Smooth muscle cell of bladder (primary cell): ENCODE results near the gene CYP8B1. TPM values are rescaled to one million over a fixed set of nuclear protein-coding genes. Genes with fewer than 3 reads are reported as not detected.

ENCODE experiments used
- total RNA-seq: library from RNA; depleted of rRNA; stranded (reverse); fragments of >200 nt; gene quantifications from 2 replicates; pipeline ENCODE4 v1.2.3, GENCODE V29; 2014

The CYP8B1 gene, protein sequence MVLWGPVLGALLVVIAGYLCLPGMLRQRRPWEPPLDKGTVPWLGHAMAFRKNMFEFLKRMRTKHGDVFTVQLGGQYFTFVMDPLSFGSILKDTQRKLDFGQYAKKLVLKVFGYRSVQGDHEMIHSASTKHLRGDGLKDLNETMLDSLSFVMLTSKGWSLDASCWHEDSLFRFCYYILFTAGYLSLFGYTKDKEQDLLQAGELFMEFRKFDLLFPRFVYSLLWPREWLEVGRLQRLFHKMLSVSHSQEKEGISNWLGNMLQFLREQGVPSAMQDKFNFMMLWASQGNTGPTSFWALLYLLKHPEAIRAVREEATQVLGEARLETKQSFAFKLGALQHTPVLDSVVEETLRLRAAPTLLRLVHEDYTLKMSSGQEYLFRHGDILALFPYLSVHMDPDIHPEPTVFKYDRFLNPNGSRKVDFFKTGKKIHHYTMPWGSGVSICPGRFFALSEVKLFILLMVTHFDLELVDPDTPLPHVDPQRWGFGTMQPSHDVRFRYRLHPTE
- not detected in 2 replicates for total RNA-seq

DNA sequence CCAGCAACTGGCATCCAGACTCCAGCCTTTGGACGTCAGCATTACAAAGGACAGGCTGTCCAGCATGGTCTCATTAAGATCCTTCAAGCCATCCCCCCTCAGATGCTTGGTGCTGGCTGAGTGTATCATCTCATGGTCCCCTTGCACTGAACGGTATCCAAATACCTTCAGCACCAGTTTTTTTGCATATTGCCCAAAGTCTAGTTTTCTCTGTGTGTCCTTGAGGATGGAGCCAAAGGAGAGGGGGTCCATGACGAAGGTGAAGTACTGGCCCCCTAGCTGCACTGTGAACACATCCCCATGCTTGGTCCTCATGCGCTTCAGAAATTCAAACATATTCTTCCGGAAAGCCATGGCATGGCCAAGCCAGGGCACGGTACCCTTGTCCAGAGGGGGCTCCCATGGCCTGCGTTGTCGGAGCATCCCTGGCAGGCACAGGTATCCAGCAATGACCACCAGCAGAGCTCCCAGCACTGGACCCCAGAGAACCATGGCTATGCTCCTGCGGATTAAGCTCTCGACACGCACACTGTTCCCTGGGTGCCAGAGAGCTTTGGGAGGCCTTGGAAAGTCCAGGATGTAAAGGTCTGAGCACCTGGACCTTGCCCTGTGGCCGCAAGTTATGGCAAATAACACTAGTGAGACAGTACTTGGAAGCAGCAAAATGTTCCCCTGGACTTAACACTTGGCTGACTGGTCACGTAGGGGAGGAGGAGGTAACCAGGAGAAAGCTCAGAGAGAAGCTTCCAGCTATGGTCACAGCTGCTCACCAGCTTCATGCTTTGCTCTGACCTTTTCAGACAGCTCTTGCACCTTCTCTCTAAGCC, at the start of gene CYP8B1:
CYP8B1 (minus strand) TSS at position 555 of the 827 bp plus-strand sequence; CDS start at position 492, 63 bp downstream.

DNA sequence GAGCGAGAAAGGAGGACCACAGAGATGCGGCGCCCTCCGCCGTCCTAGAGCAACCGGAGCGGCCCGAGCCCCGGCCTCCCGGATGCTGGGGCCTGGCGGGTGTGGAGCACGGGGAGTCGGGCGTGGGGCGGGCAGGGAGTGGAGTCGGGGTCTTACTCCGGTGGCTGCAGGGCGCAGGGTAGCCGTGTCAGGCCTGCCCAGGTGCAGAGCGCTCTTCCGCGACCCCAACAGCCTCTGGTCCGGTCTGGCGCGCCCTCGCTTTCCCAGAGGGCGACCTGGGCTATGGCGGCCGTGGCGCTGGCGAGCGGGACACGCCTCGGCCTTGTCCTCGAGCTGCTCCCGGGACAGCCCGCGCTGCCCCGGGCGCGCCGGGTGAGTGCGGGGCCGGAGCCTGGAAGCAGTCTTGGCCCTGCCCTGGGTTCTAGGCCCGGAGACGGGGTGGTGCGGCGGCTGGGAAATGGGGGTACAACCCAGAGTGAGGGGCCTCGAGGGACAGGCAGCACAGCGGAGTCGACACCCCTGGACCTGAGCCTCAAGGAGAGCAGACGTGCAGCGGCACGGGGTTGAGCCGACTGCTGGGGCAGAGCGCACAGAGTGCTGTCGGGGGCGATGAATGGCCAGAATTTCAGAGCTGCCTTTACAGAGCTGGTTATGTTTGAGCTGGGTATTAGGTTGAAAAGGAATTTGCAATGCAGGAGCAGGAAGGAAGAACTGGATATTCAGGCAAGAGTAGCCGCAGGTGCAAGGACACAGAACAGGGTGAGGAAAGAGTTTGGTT, 30.6 kb upstream of the CYP8B1 start, which contains the start of gene ZNF662:
ZNF662 (plus strand) TSS at position 73 of the 778 bp plus-strand sequence. CDS start 1,973 bp downstream, outside the sequence.

Other genes with a start within 250 kb of the CYP8B1 start
- 21.5 and 38.2 TPM in 2 replicates for gene ZBTB47, start 222.2 kb downstream of the CYP8B1 start, total RNA-seq
- not detected in 2 replicates for gene KLHL40, start 190.3 kb downstream of the CYP8B1 start, total RNA-seq
- gene HHATL, start 173.1 kb downstream of the CYP8B1 start, total RNA-seq, result not detected in 2 replicates
- gene CCDC13, start 102.6 kb downstream of the CYP8B1 start, total RNA-seq, result 0.74 and 1.1 TPM in 2 replicates
- 103 and 123 TPM in 2 replicates for gene HIGD1A, start 71.4 kb downstream of the CYP8B1 start, total RNA-seq
- gene ACKR2, start 66.4 kb downstream of the CYP8B1 start, total RNA-seq, result 0.09 and 0.28 TPM in 2 replicates
- gene ZNF662, start 30.3 kb upstream of the CYP8B1 start, total RNA-seq, result 0.57 and 1.0 TPM in 2 replicates
- 0.85 and 2.2 TPM in 2 replicates for gene GASK1A, start 103.4 kb upstream of the CYP8B1 start, total RNA-seq
- 10.1 and 17.9 TPM in 2 replicates for gene POMGNT2, start 230.2 kb upstream of the CYP8B1 start, total RNA-seq